GM19467 (cell line): ENCODE data around the gene AMY2B.
"Not testable (repeated sequence)": the region's sequence is repeated elsewhere in the genome, so short reads cannot be mapped to it uniquely, and the experiment has no call there.

Source experiments
- ATAC-seq: cut with Tn5 transposase; IDR thresholded peaks from one replicate; pipeline ENCODE4 v1.9.1; 2021; ENCODE audit warnings: mild to moderate bottlenecking, moderate library complexity; ENCODE audit not compliant: unreplicated experiment

Gene AMY2B

GRCh38 chr1:103571289-103571688 is at the start of gene AMY2B:
TSS of gene AMY2B (plus strand) at chr1:103571589. CDS start at chr1:103571603, 14 bp downstream.
- ATAC-seq = not testable (repeated sequence)

GRCh38 chr1:103523346-103523745 is 48.0 kb upstream of the AMY2B start:
- ATAC-seq = no peak

- peak; percentile 46 for ATAC-seq
Observed at GRCh38 chr1:103525114-103525606, 46.2 kb upstream of the AMY2B start.

- ATAC-seq = peak; percentile 76
Observed at GRCh38 chr1:103525607-103526507, 45.5 kb upstream of the AMY2B start, which contains the start of gene RNPC3. TSS of gene RNPC3 (plus strand) at chr1:103525699. CDS start at chr1:103526071, 372 bp downstream.

GRCh38 chr1:103527331-103527730 is 44.1 kb upstream of the AMY2B start:
- ATAC-seq = no peak

GRCh38 chr1:103529746-103530145 is 41.6 kb upstream of the AMY2B start:
- no peak for ATAC-seq

- ATAC-seq = no peak
Observed at GRCh38 chr1:103538226-103538625, 33.2 kb upstream of the AMY2B start.

- no peak for ATAC-seq
Observed at GRCh38 chr1:103541431-103541830, 30.0 kb upstream of the AMY2B start.

- ATAC-seq = no peak
Observed at GRCh38 chr1:103546496-103546895, 24.9 kb upstream of the AMY2B start.

- ATAC-seq = no peak
Observed at GRCh38 chr1:103547840-103548239, 23.5 kb upstream of the AMY2B start.

GRCh38 chr1:103560427-103560826 is 11.0 kb upstream of the AMY2B start:
- ATAC-seq = no peak

- ATAC-seq = not testable (repeated sequence)
Observed at GRCh38 chr1:103561124-103561523, 10.3 kb upstream of the AMY2B start.

- peak; percentile 82 for ATAC-seq
Observed at GRCh38 chr1:103561643-103562395, 9.6 kb upstream of the AMY2B start.

- ATAC-seq = no peak
Observed at GRCh38 chr1:103563056-103563455, 8.3 kb upstream of the AMY2B start.

GRCh38 chr1:103569493-103569892 is 1.9 kb upstream of the AMY2B start:
- ATAC-seq = no peak

- ATAC-seq = no peak
Observed at GRCh38 chr1:103576065-103576464, 4.7 kb downstream of the AMY2B start.

GRCh38 chr1:103576784-103577183 is 5.4 kb downstream of the AMY2B start:
- not testable (repeated sequence) for ATAC-seq

- no peak for ATAC-seq
Observed at GRCh38 chr1:103582464-103582863, 11.1 kb downstream of the AMY2B start.

- ATAC-seq = no peak
Observed at GRCh38 chr1:103583887-103584286, 12.5 kb downstream of the AMY2B start.

- no peak for ATAC-seq
Observed at GRCh38 chr1:103584537-103584936, 13.1 kb downstream of the AMY2B start.

GRCh38 chr1:103602740-103603139 is 31.4 kb downstream of the AMY2B start:
- ATAC-seq = not testable (repeated sequence)

- no peak for ATAC-seq
Observed at GRCh38 chr1:103616362-103616761, 45.0 kb downstream of the AMY2B start.
